B cell (primary cell): ENCODE data around the gene SHLD2. TPM values are rescaled to one million over a fixed set of nuclear protein-coding genes. Genes with fewer than 3 reads are reported as not detected.

ENCODE experiments used
- ATAC-seq: fragments of 200-7000 bp; cut with Tn5 transposase; one replicate; pipeline ENCODE4 v1.10.0; 2021; ENCODE audit warnings: low read depth, mild to moderate bottlenecking, moderate number of reproducible peaks, moderate library complexity
- CTCF ChIA-PET: fragments of 350-600 bp; sonication (Branson Sonifier 250); formaldehyde crosslinking; loops from one replicate; lab custom pipeline; 2021; ENCODE audit warnings: antibody characterized with exemption, inconsistent platforms; lab: Charles Lee
- POLR2A ChIA-PET: fragments of 350-600 bp; sonication (Branson Sonifier 250); formaldehyde crosslinking; loops from one replicate; lab custom pipeline; 2021; ENCODE audit warnings: antibody characterized with exemption; lab: Charles Lee
- DNase-seq: peaks from one replicate; pipeline ENCODE4 v3.0.0; 2013
- H2AFZ ChIP-seq: 2 replicates; pipeline ENCODE4 v1.6.1; 2012; ENCODE audit warnings: mild to moderate bottlenecking, low read depth, low read length; ENCODE audit not compliant: insufficient read depth, poor library complexity, severe bottlenecking
- H3K27ac ChIP-seq, 2 donors: 1 replicate in 1 of 2; 2 replicates in 1 of 2; pipeline ENCODE4 v1.5.1; 2012 to 2013; ENCODE audit warnings: low read length in 2 of 2, mild to moderate bottlenecking in 2 of 2, moderate library complexity in 1 of 2
- H3K27me3 ChIP-seq, 4 experiments: fragments of 200-600 bp in 1 of 4; sonication (generic) in 1 of 4; replicated peaks in 1 of 4; 1 replicate in 2 of 4; 2 replicates in 2 of 4; pipeline versions ENCODE4 v1.6.1 to v1.7.0; 2013 to 2016; ENCODE audit warnings: low read length in 3 of 4, mild to moderate bottlenecking in 2 of 4, mixed read lengths in 1 of 4, moderate library complexity in 1 of 4; ENCODE audit not compliant: insufficient read depth in 4 of 4, control insufficient read depth in 3 of 4; ENCODE audit errors: control extremely low read depth in 1 of 4
- H3K36me3 ChIP-seq, 2 experiments: replicated peaks in 1 of 2; 1 replicate in 1 of 2; 2 replicates in 1 of 2; pipeline versions ENCODE4 v1.6.1 to v1.7.1; 2013; ENCODE audit warnings: low read length in 1 of 2; ENCODE audit not compliant: insufficient read depth in 2 of 2, control insufficient read depth in 1 of 2; ENCODE audit errors: control extremely low read depth in 1 of 2, extremely low read depth in 1 of 2
- H3K4me1 ChIP-seq, 2 donors: fragments of 200-600 bp in 1 of 2; sonication (generic) in 1 of 2; 1 replicate in 1 of 2; 2 replicates in 1 of 2; pipeline versions ENCODE4 v1.5.1 to v1.6.1; 2013 to 2017; ENCODE audit warnings: low read length in 2 of 2; ENCODE audit not compliant: control insufficient read depth in 2 of 2, insufficient read depth in 2 of 2
- H3K4me2 ChIP-seq: replicated peaks from 2 replicates; pipeline ENCODE3; 2012; ENCODE audit warnings: mild to moderate bottlenecking, low read depth, low read length; ENCODE audit not compliant: poor library complexity, severe bottlenecking
- H3K4me3 ChIP-seq, 5 experiments: fragments of 200-600 bp in 1 of 5; sonication (generic) in 1 of 5; 1 replicate in 3 of 5; 2 replicates in 2 of 5; pipeline versions ENCODE4 v1.5.1 to v1.7.0; 2011 to 2016; ENCODE audit warnings: low read length in 4 of 5, mild to moderate bottlenecking in 4 of 5, low read depth in 2 of 5, control low read depth in 1 of 5, moderate library complexity in 1 of 5; ENCODE audit not compliant: insufficient read depth in 1 of 5; ENCODE audit errors: control extremely low read depth in 1 of 5, extremely low read depth in 1 of 5
- H3K79me2 ChIP-seq: fragments of 200-600 bp; sonication (generic); one replicate; pipeline ENCODE4 v1.6.0; 2016; ENCODE audit warnings: low read length; ENCODE audit not compliant: control insufficient read depth, insufficient read depth
- H3K9ac ChIP-seq: fragments of 200-600 bp; sonication (generic); 2 replicates; pipeline ENCODE4 v1.6.1; 2017; ENCODE audit warnings: mild to moderate bottlenecking, low read length, moderate library complexity
- H3K9me3 ChIP-seq, 3 donors: one replicate each; pipeline versions ENCODE4 v1.6.1 to v1.7.1; 2013; ENCODE audit warnings: low read length in 2 of 3; ENCODE audit not compliant: control insufficient read depth in 2 of 3, insufficient read depth in 1 of 3; ENCODE audit errors: control extremely low read depth in 1 of 3
- H4K20me1 ChIP-seq: 2 replicates; pipeline ENCODE4 v1.6.0; 2012; ENCODE audit warnings: mild to moderate bottlenecking, low read length; ENCODE audit not compliant: insufficient read depth, control insufficient read depth, poor library complexity, severe bottlenecking
- H3K27ac Mint-ChIP-seq: one replicate; pipeline ENCODE4 v1.8.0; 2021; ENCODE audit warnings: mixed read lengths
- H3K27me3 Mint-ChIP-seq: one replicate; pipeline ENCODE4 v1.8.0; 2021; ENCODE audit warnings: mixed read lengths
- H3K4me1 Mint-ChIP-seq: one replicate; pipeline ENCODE4 v1.8.0; 2021; ENCODE audit warnings: mixed read lengths
- H3K4me3 Mint-ChIP-seq: one replicate; pipeline ENCODE4 v1.8.0; 2021; ENCODE audit warnings: mixed read lengths
- H3K9me3 Mint-ChIP-seq: one replicate; pipeline ENCODE4 v1.8.0; 2022; ENCODE audit warnings: mixed read lengths; ENCODE audit not compliant: insufficient read depth
- EZH2 ChIP-seq: IDR thresholded peaks from 2 replicates; pipeline ENCODE4 v1.6.1; 2012; ENCODE audit warnings: borderline replicate concordance, low read depth, mild to moderate bottlenecking, moderate library complexity, low read length; ENCODE audit not compliant: insufficient read depth, poor library complexity, severe bottlenecking
- WGBS: methylation state at CpG from one replicate; pipeline ENCODE4 v1.1.5; 2013; ENCODE audit warnings: missing lambda C conversion rate; ENCODE audit not compliant: insufficient coverage; 5-methylcytosine and 5-hydroxymethylcytosine counted together
- intact Hi-C: fragments of 100-400 bp; cut with micrococcal nuclease; formaldehyde crosslinking; loops from one replicate; pipeline ENCODE4 v1.10.0; 2022
- polyA plus RNA-seq: library from polyadenylated mRNA; depleted of rRNA; stranded (reverse); fragments of >200 nt; gene quantifications from 2 replicates; pipeline ENCODE4 v1.2.3, GENCODE V29; 2012
- total RNA-seq, 2 donors: library from RNA; stranded (reverse); fragments of 120-200 nt in 1 of 2; gene quantifications; 1 replicate in 1 of 2; 2 replicates in 1 of 2; pipeline versions ENCODE4 v1.2.3 to v1.2.4, GENCODE V29; 2013 to 2022
- TF ChIP-seq, protein P1 (sequence below): fragments of 200-600 bp; IDR thresholded peaks from one replicate; pipeline ENCODE4 v1.8.0; 2022; ENCODE audit warnings: antibody characterized with exemption, mild to moderate bottlenecking

Gene SHLD2
- total and polyA plus RNA-seq, 2 donors (not counting 1 experiment from before 2014, with no cell fraction given), result 9.0 to 22.3 TPM

- DNase-seq (no peak), ATAC-seq (no peak)
- H3K36me3 ChIP-seq, result peaks cover 3 to 69% of the 10 kb centered on the region in 2 experiments
- H3K4me3 ChIP-seq, result no peak overlapping the region
- H3K9me3 Mint-ChIP-seq, result no peaks in the 10 kb centered on the region
- intact Hi-C loops, result no loop called here
- no peaks in the 10 kb centered on the region for H3K4me1 ChIP-seq
- TF ChIP-seq, protein P1, sequence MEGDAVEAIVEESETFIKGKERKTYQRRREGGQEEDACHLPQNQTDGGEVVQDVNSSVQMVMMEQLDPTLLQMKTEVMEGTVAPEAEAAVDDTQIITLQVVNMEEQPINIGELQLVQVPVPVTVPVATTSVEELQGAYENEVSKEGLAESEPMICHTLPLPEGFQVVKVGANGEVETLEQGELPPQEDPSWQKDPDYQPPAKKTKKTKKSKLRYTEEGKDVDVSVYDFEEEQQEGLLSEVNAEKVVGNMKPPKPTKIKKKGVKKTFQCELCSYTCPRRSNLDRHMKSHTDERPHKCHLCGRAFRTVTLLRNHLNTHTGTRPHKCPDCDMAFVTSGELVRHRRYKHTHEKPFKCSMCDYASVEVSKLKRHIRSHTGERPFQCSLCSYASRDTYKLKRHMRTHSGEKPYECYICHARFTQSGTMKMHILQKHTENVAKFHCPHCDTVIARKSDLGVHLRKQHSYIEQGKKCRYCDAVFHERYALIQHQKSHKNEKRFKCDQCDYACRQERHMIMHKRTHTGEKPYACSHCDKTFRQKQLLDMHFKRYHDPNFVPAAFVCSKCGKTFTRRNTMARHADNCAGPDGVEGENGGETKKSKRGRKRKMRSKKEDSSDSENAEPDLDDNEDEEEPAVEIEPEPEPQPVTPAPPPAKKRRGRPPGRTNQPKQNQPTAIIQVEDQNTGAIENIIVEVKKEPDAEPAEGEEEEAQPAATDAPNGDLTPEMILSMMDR, result no peak
- TF ChIP-seq EZH2, result no peak
- no peaks in the 10 kb centered on the region for H3K4me1 Mint-ChIP-seq
- 100% methylated on average over 4 of the region's 7 CpGs for WGBS
- ChIA-PET POLR2A (no interaction called here), CTCF (no interaction called here)
- peaks cover 4% of the 10 kb centered on the region for H4K20me1 ChIP-seq
- no peak overlapping the region for H3K27ac Mint-ChIP-seq
- H3K9me3 ChIP-seq, result no peaks in the 10 kb centered on the region
- no peak overlapping the region for H3K4me3 Mint-ChIP-seq
- H2AFZ ChIP-seq, result no peak overlapping the region
- no peak overlapping the region for H3K4me2 ChIP-seq
- no peaks in the 10 kb centered on the region for H3K79me2 ChIP-seq
- H3K27me3 ChIP-seq, result no peaks in the 10 kb centered on the region
- H3K9ac ChIP-seq, result no peak overlapping the region
- no peak overlapping the region for H3K27ac ChIP-seq
- no peaks in the 10 kb centered on the region for H3K27me3 Mint-ChIP-seq
Measured at GRCh38 chr10:87053577-87054181, 41.3 kb upstream of the SHLD2 start.

DNA sequence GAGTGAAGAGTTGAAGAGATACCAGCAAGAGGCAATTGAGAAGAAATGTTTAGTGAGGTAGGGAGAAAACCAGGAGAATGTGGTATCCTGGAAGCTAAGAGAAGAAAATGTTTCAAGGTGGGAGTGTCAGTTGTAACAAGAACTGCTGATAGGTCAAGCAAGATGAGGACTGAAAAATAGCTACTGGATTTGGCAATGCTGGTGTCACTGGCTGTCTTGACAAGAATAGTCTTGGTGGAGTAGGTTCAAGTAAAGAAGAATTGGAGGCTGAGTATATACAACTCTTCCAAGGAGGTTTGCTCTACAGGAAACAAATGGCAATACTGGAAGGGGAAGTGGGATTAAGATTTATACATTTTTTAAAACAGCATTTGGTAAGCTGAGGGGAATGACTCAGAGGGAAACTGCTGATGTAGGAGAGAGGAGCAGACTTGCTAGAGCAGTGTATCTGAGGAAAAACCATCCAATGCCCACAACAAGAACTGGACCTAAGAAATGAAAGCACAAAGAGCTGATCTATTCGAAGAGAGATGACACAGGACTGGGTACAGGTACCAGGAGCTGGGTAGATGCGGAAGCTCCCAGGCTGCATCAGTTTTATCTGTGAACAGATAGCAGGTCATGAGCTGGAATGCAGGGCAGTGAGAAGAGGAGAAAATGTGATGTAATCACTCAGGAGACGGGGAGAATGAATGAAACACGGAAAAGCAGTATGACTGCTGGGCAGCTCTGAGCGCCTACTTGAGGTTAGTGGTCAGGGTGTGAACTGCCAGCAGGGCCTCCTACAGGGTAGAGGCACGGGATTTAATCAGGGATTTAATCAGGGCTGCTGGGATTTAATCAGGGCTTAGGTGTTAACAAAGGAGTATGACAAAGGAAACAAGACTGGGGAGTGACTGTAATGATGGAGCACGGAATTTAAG is 40.4 kb upstream of the SHLD2 start:
- H3K79me2 ChIP-seq, result no peaks in the 10 kb centered on the region
- H3K9me3 ChIP-seq, result no peaks in the 10 kb centered on the region
- peaks cover 2% of the 10 kb centered on the region for H4K20me1 ChIP-seq
- no peaks in the 10 kb centered on the region for H3K4me1 Mint-ChIP-seq
- H3K27ac Mint-ChIP-seq, result no peak overlapping the region
- no peak overlapping the region for H2AFZ ChIP-seq
- intact Hi-C loops, result no loop called here
- no peaks in the 10 kb centered on the region for H3K4me1 ChIP-seq
- no peaks in the 10 kb centered on the region for H3K27me3 ChIP-seq
- CTCF ChIA-PET, result interaction anchor here (1.0 kb wide), 1 partner anchor 13 kb away, joined by 3 read pairs; no protein-coding TSS in a partner anchor
- ATAC-seq, result no peak
- TF ChIP-seq, protein P1, result no peak
- no peak for TF ChIP-seq EZH2
- H3K36me3 ChIP-seq, result peaks cover 3 to 72% of the 10 kb centered on the region in 2 experiments
- no peaks in the 10 kb centered on the region for H3K9me3 Mint-ChIP-seq
- 46% methylated on average over 7 of the region's 7 CpGs for WGBS
- no peak for DNase-seq
- no peak overlapping the region for H3K9ac ChIP-seq
- no peak overlapping the region for H3K27ac ChIP-seq
- no peaks in the 10 kb centered on the region for H3K27me3 Mint-ChIP-seq
- POLR2A ChIA-PET, result no interaction called here
- H3K4me2 ChIP-seq, result no peak overlapping the region
- no peak overlapping the region for H3K4me3 ChIP-seq
- no peak overlapping the region for H3K4me3 Mint-ChIP-seq
